ENCODE measurements around the gene BMS1. TPM values are rescaled to one million over a fixed set of nuclear protein-coding genes. Genes with fewer than 3 reads are reported as not detected.

BMS1 gene, protein sequence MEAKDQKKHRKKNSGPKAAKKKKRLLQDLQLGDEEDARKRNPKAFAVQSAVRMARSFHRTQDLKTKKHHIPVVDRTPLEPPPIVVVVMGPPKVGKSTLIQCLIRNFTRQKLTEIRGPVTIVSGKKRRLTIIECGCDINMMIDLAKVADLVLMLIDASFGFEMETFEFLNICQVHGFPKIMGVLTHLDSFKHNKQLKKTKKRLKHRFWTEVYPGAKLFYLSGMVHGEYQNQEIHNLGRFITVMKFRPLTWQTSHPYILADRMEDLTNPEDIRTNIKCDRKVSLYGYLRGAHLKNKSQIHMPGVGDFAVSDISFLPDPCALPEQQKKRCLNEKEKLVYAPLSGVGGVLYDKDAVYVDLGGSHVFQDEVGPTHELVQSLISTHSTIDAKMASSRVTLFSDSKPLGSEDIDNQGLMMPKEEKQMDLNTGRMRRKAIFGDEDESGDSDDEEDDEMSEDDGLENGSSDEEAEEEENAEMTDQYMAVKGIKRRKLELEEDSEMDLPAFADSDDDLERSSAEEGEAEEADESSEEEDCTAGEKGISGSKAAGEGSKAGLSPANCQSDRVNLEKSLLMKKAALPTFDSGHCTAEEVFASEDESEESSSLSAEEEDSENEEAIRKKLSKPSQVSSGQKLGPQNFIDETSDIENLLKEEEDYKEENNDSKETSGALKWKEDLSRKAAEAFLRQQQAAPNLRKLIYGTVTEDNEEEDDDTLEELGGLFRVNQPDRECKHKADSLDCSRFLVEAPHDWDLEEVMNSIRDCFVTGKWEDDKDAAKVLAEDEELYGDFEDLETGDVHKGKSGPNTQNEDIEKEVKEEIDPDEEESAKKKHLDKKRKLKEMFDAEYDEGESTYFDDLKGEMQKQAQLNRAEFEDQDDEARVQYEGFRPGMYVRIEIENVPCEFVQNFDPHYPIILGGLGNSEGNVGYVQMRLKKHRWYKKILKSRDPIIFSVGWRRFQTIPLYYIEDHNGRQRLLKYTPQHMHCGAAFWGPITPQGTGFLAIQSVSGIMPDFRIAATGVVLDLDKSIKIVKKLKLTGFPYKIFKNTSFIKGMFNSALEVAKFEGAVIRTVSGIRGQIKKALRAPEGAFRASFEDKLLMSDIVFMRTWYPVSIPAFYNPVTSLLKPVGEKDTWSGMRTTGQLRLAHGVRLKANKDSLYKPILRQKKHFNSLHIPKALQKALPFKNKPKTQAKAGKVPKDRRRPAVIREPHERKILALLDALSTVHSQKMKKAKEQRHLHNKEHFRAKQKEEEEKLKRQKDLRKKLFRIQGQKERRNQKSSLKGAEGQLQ
- total RNA-seq (2021) (33.7 and 35.9 TPM in 2 replicates), Bru-seq, nascent RNA (percentile 94 among the genes with signal in this experiment), BruChase-seq, experiment 1, labeled RNA remaining after a 2-hour chase (percentile 94 among the genes with signal in this experiment), BruChase-seq, experiment 2, labeled RNA remaining after a 6-hour chase (percentile 95 among the genes with signal in this experiment)
- long read RNA-seq, full-length matches to known transcripts: 109 of 145 reads
- long read RNA-seq, partial matches to known transcripts: 14 of 145 reads
- long read RNA-seq, other reads (novel, unspliced or antisense): 22 of 145 reads

DNA sequence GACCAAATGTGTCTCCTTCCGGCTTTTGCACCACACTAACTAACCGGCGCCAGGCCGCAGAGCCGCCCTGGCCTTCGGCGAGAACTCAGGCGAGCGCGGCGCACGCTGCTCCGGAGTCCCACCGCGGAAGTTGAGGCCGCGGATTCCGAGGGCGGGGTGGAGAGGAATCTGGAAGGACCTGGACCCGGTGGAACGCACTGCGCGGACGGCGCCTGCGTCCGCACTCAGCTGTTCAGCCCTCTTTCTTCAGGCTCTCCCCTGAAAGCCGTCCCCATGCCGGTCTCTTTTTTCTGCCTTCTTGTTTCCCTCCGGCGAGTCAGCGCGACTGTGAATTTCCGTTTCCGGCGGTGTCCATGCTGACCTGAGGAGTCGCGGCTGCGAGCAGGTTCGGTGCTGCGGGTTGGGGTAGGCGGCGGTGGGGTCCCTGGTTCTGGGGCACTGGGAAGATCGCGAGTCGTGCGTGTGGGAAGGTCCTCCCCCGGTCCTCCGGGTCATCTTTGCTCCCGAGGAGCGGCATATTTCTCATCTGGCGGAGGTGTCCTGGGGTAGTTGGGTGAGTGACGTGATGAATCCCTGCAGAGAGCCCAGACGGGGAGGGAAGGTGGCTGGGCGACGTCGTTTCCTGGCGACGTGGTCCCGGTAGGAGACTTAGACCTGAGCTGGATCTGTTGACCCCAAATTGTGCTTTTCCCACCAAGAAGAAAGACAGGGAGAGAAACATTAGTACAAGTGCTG lies at the start of gene BMS1:
Gene BMS1, plus strand, starts transcription at position 350 of the 735 bp plus-strand sequence. CDS start 1,600 bp downstream, outside the sequence.
- Histone ChIP-seq H3K27ac (ENCODE audit: low read depth, low read length, poor library complexity, severe bottlenecking) (peak within 1 kb of the TSS; percentile 91), H3K27me3 (replicated peaks; ENCODE audit: insufficient read depth, low read depth, low read length, poor library complexity) (no peaks in the 10 kb centered on the region), H3K9me3 (ENCODE audit: low read depth, low read length, poor library complexity, severe bottlenecking) (no peaks in the 10 kb centered on the region), H3K4me3 (ENCODE audit: low read depth, low read length, poor library complexity, severe bottlenecking) (peak within 1 kb of the TSS; percentile 73), H3K4me1 (ENCODE audit: insufficient read depth, low read length, poor library complexity, severe bottlenecking) (peaks cover 7% of the 10 kb centered on the region), H3K36me3 (ENCODE audit: insufficient read depth, low read length, poor library complexity, severe bottlenecking) (peaks cover 33% of the 10 kb centered on the region)
- ChIA-PET CTCF (no interaction called here), POLR2A (ENCODE audit: low non-redundant PET) (no interaction called here)
- intact Hi-C loops (cut with micrococcal nuclease; ENCODE audit: unreplicated experiment): no loop called here
- DNase-seq (ENCODE audit: low spot score): peak; percentile 96
- TF ChIP-seq EZH2 (IDR thresholded peaks at IDR 0.05; ENCODE audit: borderline replicate concordance, low read depth, low read length, poor library complexity, severe bottlenecking) (no peak), CTCF (conservative IDR thresholded peaks at IDR 0.05; ENCODE audit: low read depth, low read length) (no peak)
- no TSS peak for BruUV-seq (replicated peaks)

- POLR2A ChIA-PET (ENCODE audit: low non-redundant PET): no interaction called here
- Histone ChIP-seq H3K27me3 (replicated peaks; ENCODE audit: insufficient read depth, low read depth, low read length, poor library complexity) (no peaks in the 10 kb centered on the region), H3K36me3 (ENCODE audit: insufficient read depth, low read length, poor library complexity, severe bottlenecking) (no peaks in the 10 kb centered on the region), H3K4me1 (ENCODE audit: insufficient read depth, low read length, poor library complexity, severe bottlenecking) (no peaks in the 10 kb centered on the region), H3K4me3 (ENCODE audit: low read depth, low read length, poor library complexity, severe bottlenecking) (no peak overlapping the region), H3K9me3 (ENCODE audit: low read depth, low read length, poor library complexity, severe bottlenecking) (no peaks in the 10 kb centered on the region), H3K27ac (ENCODE audit: low read depth, low read length, poor library complexity, severe bottlenecking) (no peak overlapping the region)
- BruUV-seq (replicated peaks): no TSS peak
- intact Hi-C loops (cut with micrococcal nuclease; ENCODE audit: unreplicated experiment): no loop called here
- CTCF ChIA-PET: no interaction called here
- peak; percentile 32 for DNase-seq (ENCODE audit: low spot score)
- TF ChIP-seq CTCF (conservative IDR thresholded peaks at IDR 0.05; ENCODE audit: low read depth, low read length) (no peak), EZH2 (IDR thresholded peaks at IDR 0.05; ENCODE audit: borderline replicate concordance, low read depth, low read length, poor library complexity, severe bottlenecking) (no peak)
These were observed 48.1 kb upstream of the BMS1 start for GRCh38 chr10:42734536-42734935.
